Coronary artery (tissue), 2 donors: ENCODE measurements around the gene CST7.

Experiments
- DNase-seq: peaks from one replicate; pipeline ENCODE4 v3.0.0-alpha.2; 2017; ENCODE audit warnings: low spot score
- H3K27ac ChIP-seq, 2 donors: fragments of 200-600 bp; sonication (generic); one replicate each; pipeline ENCODE4 v1.5.1; 2016 to 2019
- H3K4me3 ChIP-seq: fragments of 200-600 bp; sonication (generic); 2 replicates; pipeline ENCODE4 v1.5.1; 2016; ENCODE audit warnings: mild to moderate bottlenecking, moderate library complexity
- CTCF ChIP-seq: fragments of 200-600 bp; sonication (generic); IDR thresholded peaks from one replicate; pipeline ENCODE4 v1.5.1; 2019; ENCODE audit warnings: antibody characterized with exemption

CST7 gene

GRCh38 chr20:24912397-24913075 lies 36.5 kb upstream of the CST7 start:
- DNase-seq, result no peak
- H3K27ac ChIP-seq, result no peak overlapping the region
- H3K4me3 ChIP-seq, result no peak overlapping the region
- TF ChIP-seq CTCF, result no peak

GRCh38 chr20:24913076-24913628 lies 35.9 kb upstream of the CST7 start:
- DNase-seq, result no peak
- Histone ChIP-seq H3K4me3 (no peak overlapping the region), H3K27ac (no peak overlapping the region)
- TF ChIP-seq CTCF, result no peak

- H3K27ac ChIP-seq, result no peak overlapping the region
- no peak overlapping the region for H3K4me3 ChIP-seq
- no peak for DNase-seq
- no peak for TF ChIP-seq CTCF
Measured at GRCh38 chr20:24914388-24915241, 34.5 kb upstream of the CST7 start.

- no peak overlapping the region for H3K27ac ChIP-seq
- no peak for DNase-seq
- no peak for TF ChIP-seq CTCF
- H3K4me3 ChIP-seq, result no peak overlapping the region
Measured at GRCh38 chr20:24915440-24915839, 33.6 kb upstream of the CST7 start.

- Histone ChIP-seq H3K4me3 (no peak overlapping the region), H3K27ac (no peak overlapping the region)
- TF ChIP-seq CTCF, result no peak
- no peak for DNase-seq
Measured at GRCh38 chr20:24915892-24916291, 33.2 kb upstream of the CST7 start.

- Histone ChIP-seq H3K27ac (no peak overlapping the region), H3K4me3 (no peak overlapping the region)
- TF ChIP-seq CTCF, result no peak
- no peak for DNase-seq
Measured at GRCh38 chr20:24916412-24916811, 32.7 kb upstream of the CST7 start.
